Activated naive CD8-positive, alpha-beta T cell treated with anti-CD3 and anti-CD28 coated beads for 36 hours (primary cell): ENCODE measurements around the gene NELL1. TPM values are rescaled to one million over a fixed set of nuclear protein-coding genes. Genes with fewer than 3 reads are reported as not detected.
A peak's percentile ranks its signal among the peaks of the same experiment; 100 is the strongest.

Experiments used
- DNase-seq: peaks from one replicate; pipeline ENCODE4 v3.0.0; 2021
- H3K27ac Mint-ChIP-seq: one replicate; pipeline ENCODE4 v1.8.0; 2022; ENCODE audit warnings: mild to moderate bottlenecking, moderate library complexity, mixed read lengths
- H3K27me3 Mint-ChIP-seq: one replicate; pipeline ENCODE4 v1.8.0; 2022; ENCODE audit warnings: mild to moderate bottlenecking, mixed read lengths
- H3K36me3 Mint-ChIP-seq: one replicate; pipeline ENCODE4 v1.8.0; 2021; ENCODE audit warnings: mild to moderate bottlenecking, mixed read lengths
- H3K4me1 Mint-ChIP-seq: one replicate; pipeline ENCODE4 v1.8.0; 2021; ENCODE audit warnings: mixed read lengths
- H3K4me3 Mint-ChIP-seq: one replicate; pipeline ENCODE4 v1.8.0; 2022; ENCODE audit warnings: mild to moderate bottlenecking, moderate library complexity, mixed read lengths
- H3K9me3 Mint-ChIP-seq: one replicate; pipeline ENCODE4 v1.8.0; 2022; ENCODE audit warnings: mixed read lengths
- total RNA-seq, 2 experiments: library from RNA; stranded (reverse); gene quantifications; one replicate each; pipeline ENCODE4 v1.2.3, GENCODE V29; 2021

NELL1 gene
- not detected for total RNA-seq

DNA sequence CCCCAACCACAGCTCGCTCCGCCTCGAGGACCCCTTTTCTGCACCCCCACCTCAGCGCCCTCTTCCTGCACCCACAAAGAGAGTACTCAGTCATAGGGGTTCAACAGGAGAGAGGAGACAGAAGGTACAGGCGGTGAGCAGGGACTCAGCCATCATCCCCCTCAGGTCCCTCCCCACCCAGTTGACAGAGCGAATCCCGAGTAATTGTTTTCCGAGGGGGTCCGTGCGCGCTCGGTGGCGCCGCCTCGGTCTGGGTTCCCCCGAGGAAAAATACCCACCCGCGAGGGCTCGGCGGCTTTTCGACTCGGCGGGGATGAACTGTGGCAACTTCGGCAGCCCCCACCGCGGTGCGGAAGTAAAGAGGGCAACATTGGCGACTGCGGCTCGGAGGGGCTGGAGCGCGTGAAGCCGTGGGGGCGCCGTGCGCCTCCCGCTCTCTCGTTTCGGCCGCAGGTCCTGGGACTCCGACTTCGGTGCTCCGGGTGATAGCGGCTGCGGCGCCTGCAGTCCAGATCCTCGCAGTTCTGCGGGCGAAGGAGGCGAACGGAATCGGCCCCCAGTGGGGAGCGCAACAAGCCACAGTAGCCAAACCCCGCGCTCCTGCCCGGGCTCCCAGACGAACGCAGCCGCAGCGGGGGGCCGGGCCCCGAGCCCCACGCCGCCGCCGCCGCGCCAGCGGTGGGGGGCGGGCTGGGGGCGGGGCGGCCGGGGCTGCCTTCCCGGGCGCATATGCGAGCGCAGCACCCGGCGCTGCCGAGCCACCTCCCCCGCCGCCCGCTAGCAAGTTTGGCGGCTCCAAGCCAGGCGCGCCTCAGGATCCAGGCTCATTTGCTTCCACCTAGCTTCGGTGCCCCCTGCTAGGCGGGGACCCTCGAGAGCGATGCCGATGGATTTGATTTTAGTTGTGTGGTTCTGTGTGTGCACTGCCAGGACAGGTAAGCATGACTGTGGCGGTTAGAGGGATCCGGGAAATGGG lies at the start of gene NELL1:
NELL1 (plus strand) TSS at position 743 of the 976 bp plus-strand sequence.
- Mint-ChIP-seq H3K4me3 (no peak within 1 kb of the TSS), H3K9me3 (no peaks in the 10 kb centered on the region), H3K36me3 (no peaks in the 10 kb centered on the region), H3K4me1 (no peaks in the 10 kb centered on the region), H3K27ac (no peak within 1 kb of the TSS), H3K27me3 (peaks cover 78% of the 10 kb centered on the region)
- peak; percentile 10 for DNase-seq

DNA sequence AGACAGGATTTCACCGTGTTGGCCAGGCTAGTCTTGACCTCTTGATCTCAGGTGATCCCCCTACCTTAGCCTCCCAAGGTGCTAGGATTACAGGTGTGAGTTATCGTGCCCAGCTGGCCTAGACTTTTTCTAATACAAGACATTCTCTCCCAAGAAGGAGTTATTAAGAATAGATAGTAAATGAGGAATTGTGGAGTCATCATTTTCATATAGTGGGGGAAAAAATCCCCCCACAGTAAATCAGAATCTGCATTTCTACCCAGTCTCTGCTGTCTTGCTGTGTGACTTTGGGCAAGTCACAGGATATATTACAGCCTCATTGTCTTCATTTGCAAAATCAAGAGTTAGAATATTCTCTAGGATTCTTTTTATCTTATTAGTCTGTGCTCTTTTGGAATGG lies 48.4 kb upstream of the NELL1 start:
- no peaks in the 10 kb centered on the region for H3K36me3 Mint-ChIP-seq
- no peak overlapping the region for H3K27ac Mint-ChIP-seq
- peaks cover 19% of the 10 kb centered on the region for H3K27me3 Mint-ChIP-seq
- H3K9me3 Mint-ChIP-seq: no peaks in the 10 kb centered on the region
- no peak overlapping the region for H3K4me3 Mint-ChIP-seq
- no peak for DNase-seq
- H3K4me1 Mint-ChIP-seq: no peaks in the 10 kb centered on the region

DNA sequence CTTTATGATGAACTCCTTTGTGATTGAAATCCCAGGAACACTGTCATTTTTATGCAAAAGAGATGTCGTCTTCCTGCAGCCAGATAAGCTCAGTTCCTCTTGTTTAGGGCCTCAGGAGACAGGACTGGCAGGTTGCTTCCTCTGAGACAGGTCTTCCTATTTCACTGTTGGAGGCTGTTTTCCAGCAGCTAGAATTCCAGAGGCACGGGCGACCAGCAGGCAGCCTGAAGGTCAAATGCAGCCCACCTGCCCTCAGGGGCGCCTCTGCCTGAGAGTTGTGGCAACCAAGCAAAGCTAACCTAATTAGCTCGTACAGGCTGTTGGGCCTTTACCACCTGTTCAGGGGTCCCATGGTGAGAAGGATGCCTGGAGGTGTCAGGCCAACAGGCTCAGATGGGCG lies 47.7 kb upstream of the NELL1 start:
- no peak for DNase-seq
- Mint-ChIP-seq H3K9me3 (no peaks in the 10 kb centered on the region), H3K4me1 (no peaks in the 10 kb centered on the region), H3K27ac (no peak overlapping the region), H3K36me3 (no peaks in the 10 kb centered on the region), H3K4me3 (no peak overlapping the region), H3K27me3 (peaks cover 12% of the 10 kb centered on the region)

DNA sequence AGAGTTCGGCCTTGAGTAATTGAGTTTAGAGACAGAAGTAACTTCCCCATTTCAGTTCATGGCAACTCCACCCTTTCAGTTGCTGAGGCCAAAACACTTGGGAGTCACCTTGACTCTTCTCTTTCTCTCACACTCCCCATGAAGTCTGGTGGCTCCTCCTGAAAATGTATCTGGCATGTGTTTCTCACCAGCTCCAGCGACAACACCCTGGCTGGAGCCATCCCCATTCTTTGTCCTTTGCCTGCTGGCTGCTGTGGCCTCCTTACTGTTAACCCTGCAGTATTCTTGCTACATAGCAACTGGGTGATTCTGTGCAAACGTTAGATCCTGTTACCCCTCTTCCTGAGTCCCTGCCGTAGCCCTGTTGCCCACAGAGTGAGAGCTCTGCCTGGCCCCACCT lies 46.1 kb upstream of the NELL1 start:
- Mint-ChIP-seq H3K4me3 (no peak overlapping the region), H3K27me3 (peaks cover 4% of the 10 kb centered on the region), H3K9me3 (no peaks in the 10 kb centered on the region), H3K36me3 (no peaks in the 10 kb centered on the region), H3K27ac (no peak overlapping the region), H3K4me1 (no peaks in the 10 kb centered on the region)
- DNase-seq: no peak

DNA sequence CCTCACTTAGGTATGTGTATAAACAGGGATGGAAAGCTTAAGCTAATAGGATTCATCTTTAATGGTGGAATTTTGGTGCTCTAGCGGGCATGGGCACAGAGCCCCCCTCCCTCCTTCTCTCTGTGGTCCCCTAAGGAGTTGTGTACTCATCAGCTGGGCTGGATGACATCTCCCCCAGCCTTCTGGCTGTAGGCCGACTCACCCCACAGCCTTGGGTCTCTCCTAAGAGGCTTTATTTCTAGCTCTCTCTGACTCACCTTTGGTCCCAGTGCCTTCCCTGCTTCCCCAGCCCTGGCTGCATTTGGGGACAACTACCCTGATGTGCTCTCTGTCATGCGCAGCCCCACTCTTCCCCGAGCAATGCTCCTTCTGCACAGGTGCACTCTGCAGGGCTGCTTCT lies 43.1 kb upstream of the NELL1 start:
- no peak for DNase-seq
- Mint-ChIP-seq H3K27me3 (peaks cover 9% of the 10 kb centered on the region), H3K4me3 (no peak overlapping the region), H3K36me3 (no peaks in the 10 kb centered on the region), H3K27ac (no peak overlapping the region), H3K9me3 (no peaks in the 10 kb centered on the region), H3K4me1 (no peaks in the 10 kb centered on the region)

DNA sequence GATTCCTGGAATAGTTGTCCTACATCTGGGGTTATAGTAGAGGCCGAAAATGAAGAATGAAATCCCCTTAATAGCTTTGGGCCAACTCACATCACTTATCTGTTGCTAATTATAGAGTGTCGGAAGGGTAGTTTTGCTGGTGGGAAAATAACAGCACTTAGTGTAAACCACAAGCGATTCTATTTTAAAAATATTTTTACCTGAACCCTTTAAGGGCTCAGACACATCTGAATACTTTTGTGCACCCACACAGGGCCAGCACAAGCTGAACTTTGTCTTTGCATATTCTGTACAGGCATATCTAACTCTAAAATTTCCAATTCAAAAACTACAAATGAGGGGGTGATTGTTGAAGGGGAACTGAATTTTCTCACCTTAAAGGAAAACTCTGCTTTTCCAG lies 42.4 kb upstream of the NELL1 start:
- H3K4me3 Mint-ChIP-seq: no peak overlapping the region
- H3K9me3 Mint-ChIP-seq: no peaks in the 10 kb centered on the region
- H3K27ac Mint-ChIP-seq: no peak overlapping the region
- no peak for DNase-seq
- H3K27me3 Mint-ChIP-seq: peaks cover 9% of the 10 kb centered on the region
- no peaks in the 10 kb centered on the region for H3K4me1 Mint-ChIP-seq
- no peaks in the 10 kb centered on the region for H3K36me3 Mint-ChIP-seq

DNA sequence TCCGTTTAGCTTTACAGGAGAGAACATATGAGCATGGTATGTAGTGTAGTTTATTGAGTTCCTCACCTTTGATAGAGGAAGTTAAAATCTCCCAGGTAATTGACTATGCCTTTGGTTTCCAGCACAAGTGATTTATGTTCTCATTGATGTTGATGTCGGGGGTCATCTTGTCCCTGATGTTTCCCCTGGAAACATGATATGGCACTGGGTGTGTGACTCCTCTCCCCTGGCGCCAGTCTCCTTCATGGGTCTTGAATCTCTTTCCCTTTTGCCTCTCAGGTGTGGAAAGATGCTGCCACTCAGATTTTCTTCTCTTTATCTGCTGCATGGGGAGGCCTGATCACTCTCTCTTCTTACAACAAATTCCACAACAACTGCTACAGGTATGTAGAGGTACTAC lies 41.7 kb upstream of the NELL1 start:
- no peak for DNase-seq
- peaks cover 9% of the 10 kb centered on the region for H3K27me3 Mint-ChIP-seq
- no peaks in the 10 kb centered on the region for H3K9me3 Mint-ChIP-seq
- H3K36me3 Mint-ChIP-seq: no peaks in the 10 kb centered on the region
- H3K27ac Mint-ChIP-seq: no peak overlapping the region
- no peaks in the 10 kb centered on the region for H3K4me1 Mint-ChIP-seq
- H3K4me3 Mint-ChIP-seq: no peak overlapping the region

DNA sequence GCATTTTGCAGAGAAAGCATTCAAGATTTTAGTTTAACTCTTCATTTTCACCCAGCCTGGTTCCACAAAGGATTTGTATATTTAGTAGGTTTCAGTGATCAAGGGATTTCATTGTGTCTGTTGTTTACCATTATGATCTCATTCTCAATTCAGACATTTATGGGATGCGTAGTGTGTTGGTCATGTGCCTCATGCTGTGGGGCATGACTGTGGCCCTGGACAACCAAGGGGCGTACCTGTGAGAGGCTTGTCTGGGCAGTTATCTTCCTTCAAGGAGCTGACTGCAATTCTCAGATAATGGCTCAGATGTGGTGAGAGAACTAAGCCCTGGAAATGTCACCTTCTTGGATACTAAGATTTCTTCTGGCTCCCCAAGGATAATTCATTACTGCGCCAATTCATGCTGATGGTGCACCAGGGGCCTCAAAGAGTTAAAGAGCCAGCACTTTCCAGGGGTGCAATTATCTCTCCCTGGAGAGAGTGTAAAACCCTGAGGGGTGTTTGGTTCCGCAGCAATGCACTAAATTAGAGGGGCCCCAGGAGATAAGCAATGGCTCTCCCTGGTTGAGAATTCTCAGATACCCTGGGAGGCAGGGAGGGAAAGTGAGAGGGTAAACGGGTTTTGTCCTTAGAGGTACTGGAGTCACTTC lies 37.7 kb upstream of the NELL1 start:
- Mint-ChIP-seq H3K9me3 (no peaks in the 10 kb centered on the region), H3K4me3 (no peak overlapping the region), H3K27ac (no peak overlapping the region), H3K4me1 (no peaks in the 10 kb centered on the region), H3K36me3 (no peaks in the 10 kb centered on the region), H3K27me3 (peaks cover 10% of the 10 kb centered on the region)
- no peak for DNase-seq

DNA sequence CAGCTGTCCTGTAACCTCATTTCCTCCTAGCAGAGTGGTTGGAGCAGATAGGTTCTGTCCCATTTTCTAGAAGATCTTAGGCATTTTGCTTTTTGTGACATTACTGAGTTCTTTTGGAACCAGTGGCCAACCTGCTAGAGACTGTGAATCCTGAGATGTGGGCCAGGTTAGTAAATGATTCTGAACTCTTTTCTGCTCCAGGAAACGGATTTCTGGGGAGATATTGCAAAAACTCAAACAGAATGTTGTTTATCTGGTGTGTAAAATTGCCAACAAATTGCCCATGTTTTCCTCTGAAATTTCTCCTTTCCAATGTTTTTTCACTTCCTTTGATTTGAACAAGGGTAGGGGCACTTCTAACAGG lies 37.2 kb upstream of the NELL1 start:
- no peaks in the 10 kb centered on the region for H3K36me3 Mint-ChIP-seq
- H3K9me3 Mint-ChIP-seq: no peaks in the 10 kb centered on the region
- no peak overlapping the region for H3K27ac Mint-ChIP-seq
- no peak for DNase-seq
- H3K4me1 Mint-ChIP-seq: no peaks in the 10 kb centered on the region
- peaks cover 14% of the 10 kb centered on the region for H3K27me3 Mint-ChIP-seq
- no peak overlapping the region for H3K4me3 Mint-ChIP-seq

DNA sequence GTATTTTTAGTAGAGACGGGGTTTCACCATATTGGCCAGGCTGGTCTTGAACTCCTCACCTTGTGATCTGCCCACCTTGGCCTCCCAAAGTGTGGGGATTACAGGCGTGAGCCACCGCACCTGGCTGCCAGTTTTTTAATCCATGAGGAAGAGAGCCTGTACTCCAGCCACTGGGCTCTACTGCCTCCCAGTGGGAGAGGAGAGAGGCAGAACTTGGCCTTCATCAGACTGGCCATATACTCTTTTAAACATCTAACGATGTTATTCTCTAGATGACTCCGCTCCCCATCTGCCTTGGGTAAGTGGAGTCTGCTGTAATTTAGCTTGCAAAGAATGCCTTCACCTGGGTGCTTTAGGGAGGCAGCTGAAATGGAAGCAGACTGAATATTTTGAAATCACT lies 35.3 kb upstream of the NELL1 start:
- H3K4me1 Mint-ChIP-seq: no peaks in the 10 kb centered on the region
- no peak overlapping the region for H3K4me3 Mint-ChIP-seq
- H3K27me3 Mint-ChIP-seq: peaks cover 14% of the 10 kb centered on the region

DNA sequence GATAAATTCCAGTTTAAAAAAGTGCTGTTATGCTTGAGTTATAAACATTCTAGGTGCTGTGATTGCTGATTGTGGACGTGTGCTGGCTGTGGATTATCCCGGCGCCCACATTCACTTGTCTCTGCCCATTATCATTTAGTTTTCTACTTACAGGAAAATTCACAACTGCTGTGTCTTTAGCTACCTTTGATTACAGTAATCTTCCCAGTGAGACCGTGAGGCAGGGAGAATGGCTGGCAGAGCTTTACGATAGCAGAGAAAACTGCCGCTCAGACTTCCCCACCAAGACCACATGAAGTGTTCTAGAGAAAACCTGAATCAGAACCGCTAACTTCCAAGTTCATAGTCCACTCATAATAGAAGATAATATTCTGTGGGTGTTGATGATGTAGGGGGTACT lies 34.6 kb upstream of the NELL1 start:
- H3K4me1 Mint-ChIP-seq: no peaks in the 10 kb centered on the region
- H3K4me3 Mint-ChIP-seq: no peak overlapping the region
- no peaks in the 10 kb centered on the region for H3K9me3 Mint-ChIP-seq
- H3K36me3 Mint-ChIP-seq: no peaks in the 10 kb centered on the region
- no peak overlapping the region for H3K27ac Mint-ChIP-seq
- DNase-seq: no peak
- H3K27me3 Mint-ChIP-seq: peaks cover 12% of the 10 kb centered on the region

More for the DNA sequence above, 35.3 kb upstream of the NELL1 start:
- H3K27ac Mint-ChIP-seq: no peak overlapping the region
- H3K36me3 Mint-ChIP-seq: no peaks in the 10 kb centered on the region
- no peak for DNase-seq
- no peaks in the 10 kb centered on the region for H3K9me3 Mint-ChIP-seq

DNA sequence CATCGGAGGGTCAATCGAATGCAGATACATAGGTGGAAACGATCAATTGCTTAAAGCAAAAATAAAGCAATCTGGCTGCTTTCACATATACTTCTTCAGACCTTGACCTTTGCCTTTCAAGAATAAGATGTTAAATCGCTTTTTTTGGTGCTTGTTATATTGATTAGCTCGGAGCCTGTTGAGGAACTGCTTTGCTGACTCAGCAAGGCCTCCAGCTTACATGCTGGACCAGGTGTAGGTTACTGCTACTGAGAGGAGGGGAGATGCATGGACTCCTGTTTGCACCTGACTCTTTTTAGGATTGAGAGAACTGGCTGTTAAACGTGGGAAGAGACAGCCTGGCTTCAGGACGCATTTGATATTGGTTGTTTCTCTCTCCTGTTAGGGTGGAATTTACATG lies 31.3 kb upstream of the NELL1 start:
- H3K9me3 Mint-ChIP-seq: no peaks in the 10 kb centered on the region
- H3K27me3 Mint-ChIP-seq: peaks cover 12% of the 10 kb centered on the region
- DNase-seq: no peak
- H3K36me3 Mint-ChIP-seq: no peaks in the 10 kb centered on the region
- H3K4me1 Mint-ChIP-seq: no peaks in the 10 kb centered on the region
- no peak overlapping the region for H3K4me3 Mint-ChIP-seq
- H3K27ac Mint-ChIP-seq: no peak overlapping the region

DNA sequence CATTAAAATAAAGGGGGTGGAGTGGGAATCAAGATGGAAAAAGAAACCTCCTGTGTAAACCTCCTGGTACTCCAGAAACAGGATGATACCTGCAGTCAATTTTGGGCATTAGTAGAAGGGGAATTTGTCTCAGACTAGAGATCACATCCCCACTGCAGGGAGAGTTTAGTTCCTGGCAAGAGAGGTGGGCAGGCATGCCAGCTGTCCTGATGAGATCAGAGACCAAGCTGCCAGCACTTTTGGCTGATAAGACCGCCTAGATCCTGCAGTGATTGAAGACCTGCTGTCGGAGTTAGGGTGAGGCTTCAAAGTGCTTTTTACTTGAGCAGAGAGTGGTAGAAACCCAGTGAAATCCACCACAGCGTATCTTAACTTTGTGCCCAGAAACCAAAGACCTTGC lies 29.7 kb upstream of the NELL1 start:
- H3K9me3 Mint-ChIP-seq: no peaks in the 10 kb centered on the region
- no peak for DNase-seq
- peaks cover 12% of the 10 kb centered on the region for H3K27me3 Mint-ChIP-seq
- H3K36me3 Mint-ChIP-seq: no peaks in the 10 kb centered on the region
- H3K4me3 Mint-ChIP-seq: no peak overlapping the region
- H3K4me1 Mint-ChIP-seq: no peaks in the 10 kb centered on the region
- H3K27ac Mint-ChIP-seq: no peak overlapping the region

DNA sequence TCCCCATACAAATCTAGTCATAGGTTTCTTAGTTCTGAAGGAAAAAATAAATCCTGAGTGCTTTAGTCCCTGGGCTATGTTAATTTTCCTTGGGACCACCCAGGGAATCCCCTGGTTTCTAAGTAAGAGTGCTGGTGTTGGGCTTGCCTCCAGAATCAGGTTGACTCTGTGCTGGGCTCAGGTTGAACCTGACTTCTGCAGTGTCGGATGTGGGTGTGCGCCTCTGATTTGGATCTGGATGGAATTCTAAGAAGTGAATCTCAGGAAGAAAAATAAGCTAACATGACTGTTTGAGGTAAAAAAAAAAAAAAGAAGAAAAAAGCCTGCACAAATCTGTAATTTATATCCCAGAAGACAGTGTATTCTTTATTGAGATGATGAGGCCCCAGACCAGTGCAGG lies 29.0 kb upstream of the NELL1 start:
- H3K9me3 Mint-ChIP-seq: no peaks in the 10 kb centered on the region
- no peak overlapping the region for H3K27ac Mint-ChIP-seq
- H3K4me3 Mint-ChIP-seq: no peak overlapping the region
- H3K36me3 Mint-ChIP-seq: no peaks in the 10 kb centered on the region
- H3K27me3 Mint-ChIP-seq: peaks cover 12% of the 10 kb centered on the region
- H3K4me1 Mint-ChIP-seq: no peaks in the 10 kb centered on the region
- no peak for DNase-seq

DNA sequence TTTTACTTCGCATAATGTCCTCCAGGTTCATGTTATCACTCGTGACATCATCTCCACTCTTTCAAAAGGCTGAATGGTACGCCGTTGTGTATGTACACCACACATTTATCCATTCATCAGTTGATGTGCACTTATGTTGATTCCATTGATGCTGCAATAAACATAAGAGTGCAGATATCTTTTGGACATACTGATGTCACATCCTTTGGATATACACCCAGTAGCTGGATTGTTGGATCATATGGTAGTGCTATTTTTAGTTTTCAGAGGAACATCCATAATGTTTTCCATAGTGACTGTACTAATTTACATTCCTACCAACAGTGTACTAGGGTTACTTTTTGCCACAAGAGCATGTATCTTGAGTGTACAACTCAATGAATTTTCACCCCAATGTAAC lies 25.0 kb upstream of the NELL1 start:
- H3K36me3 Mint-ChIP-seq: no peaks in the 10 kb centered on the region
- peaks cover 3% of the 10 kb centered on the region for H3K27me3 Mint-ChIP-seq
- no peak overlapping the region for H3K4me3 Mint-ChIP-seq
- DNase-seq: no peak
- no peaks in the 10 kb centered on the region for H3K4me1 Mint-ChIP-seq
- H3K27ac Mint-ChIP-seq: no peak overlapping the region
- no peaks in the 10 kb centered on the region for H3K9me3 Mint-ChIP-seq
